ENCODE measurements around the gene ATP9A.

ATP9A gene

DNA sequence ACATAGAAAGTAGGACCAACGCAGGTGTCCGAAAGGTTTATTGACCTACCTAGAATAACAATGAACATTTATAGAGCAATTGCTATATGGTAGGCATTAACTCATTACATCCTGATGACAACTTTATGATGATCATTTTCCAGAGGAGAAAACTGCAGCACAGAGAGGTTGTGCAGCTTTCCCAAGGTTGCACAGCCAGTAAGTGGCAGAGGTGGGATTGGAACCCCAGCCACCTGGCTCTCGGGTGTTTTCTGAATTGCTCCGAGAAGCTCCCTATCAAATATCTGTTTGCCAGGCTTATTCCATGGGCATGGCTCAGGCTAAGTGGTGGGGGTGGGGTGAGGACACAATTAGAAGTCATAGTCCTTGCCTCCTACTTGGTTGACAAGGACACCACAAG, 201.6 kb downstream of the ATP9A start:
- TF ChIP-seq, protein P1, sequence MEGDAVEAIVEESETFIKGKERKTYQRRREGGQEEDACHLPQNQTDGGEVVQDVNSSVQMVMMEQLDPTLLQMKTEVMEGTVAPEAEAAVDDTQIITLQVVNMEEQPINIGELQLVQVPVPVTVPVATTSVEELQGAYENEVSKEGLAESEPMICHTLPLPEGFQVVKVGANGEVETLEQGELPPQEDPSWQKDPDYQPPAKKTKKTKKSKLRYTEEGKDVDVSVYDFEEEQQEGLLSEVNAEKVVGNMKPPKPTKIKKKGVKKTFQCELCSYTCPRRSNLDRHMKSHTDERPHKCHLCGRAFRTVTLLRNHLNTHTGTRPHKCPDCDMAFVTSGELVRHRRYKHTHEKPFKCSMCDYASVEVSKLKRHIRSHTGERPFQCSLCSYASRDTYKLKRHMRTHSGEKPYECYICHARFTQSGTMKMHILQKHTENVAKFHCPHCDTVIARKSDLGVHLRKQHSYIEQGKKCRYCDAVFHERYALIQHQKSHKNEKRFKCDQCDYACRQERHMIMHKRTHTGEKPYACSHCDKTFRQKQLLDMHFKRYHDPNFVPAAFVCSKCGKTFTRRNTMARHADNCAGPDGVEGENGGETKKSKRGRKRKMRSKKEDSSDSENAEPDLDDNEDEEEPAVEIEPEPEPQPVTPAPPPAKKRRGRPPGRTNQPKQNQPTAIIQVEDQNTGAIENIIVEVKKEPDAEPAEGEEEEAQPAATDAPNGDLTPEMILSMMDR (IDR thresholded peaks at IDR 0.05; ENCODE audit: insufficient read depth, low read length): no peak
- TF ChIP-seq GABPA (IDR thresholded peaks at IDR 0.05; ENCODE audit: low read depth): no peak
- TF ChIP-seq POLR2AphosphoS5 (IDR thresholded peaks at IDR 0.05; ENCODE audit: low read depth): no peak
- TF ChIP-seq SPI1 (IDR thresholded peaks at IDR 0.05; ENCODE audit: borderline replicate concordance, low read depth): no peak
- no peak for TF ChIP-seq REST (IDR thresholded peaks at IDR 0.05; ENCODE audit: insufficient replicate concordance, low read depth)
- Histone ChIP-seq H3K27me3 (ENCODE audit: insufficient read depth, poor library complexity, severe bottlenecking) (peaks cover 29% of the 10 kb centered on the region), H3K4me3 (replicated peaks; ENCODE audit: insufficient read depth, low read length) (no peak overlapping the region), H3K27ac (replicated peaks) (no peak overlapping the region)
- DNase-seq (ENCODE audit: low read depth in 1 of 2, low spot score in 1 of 2): no peak

DNA sequence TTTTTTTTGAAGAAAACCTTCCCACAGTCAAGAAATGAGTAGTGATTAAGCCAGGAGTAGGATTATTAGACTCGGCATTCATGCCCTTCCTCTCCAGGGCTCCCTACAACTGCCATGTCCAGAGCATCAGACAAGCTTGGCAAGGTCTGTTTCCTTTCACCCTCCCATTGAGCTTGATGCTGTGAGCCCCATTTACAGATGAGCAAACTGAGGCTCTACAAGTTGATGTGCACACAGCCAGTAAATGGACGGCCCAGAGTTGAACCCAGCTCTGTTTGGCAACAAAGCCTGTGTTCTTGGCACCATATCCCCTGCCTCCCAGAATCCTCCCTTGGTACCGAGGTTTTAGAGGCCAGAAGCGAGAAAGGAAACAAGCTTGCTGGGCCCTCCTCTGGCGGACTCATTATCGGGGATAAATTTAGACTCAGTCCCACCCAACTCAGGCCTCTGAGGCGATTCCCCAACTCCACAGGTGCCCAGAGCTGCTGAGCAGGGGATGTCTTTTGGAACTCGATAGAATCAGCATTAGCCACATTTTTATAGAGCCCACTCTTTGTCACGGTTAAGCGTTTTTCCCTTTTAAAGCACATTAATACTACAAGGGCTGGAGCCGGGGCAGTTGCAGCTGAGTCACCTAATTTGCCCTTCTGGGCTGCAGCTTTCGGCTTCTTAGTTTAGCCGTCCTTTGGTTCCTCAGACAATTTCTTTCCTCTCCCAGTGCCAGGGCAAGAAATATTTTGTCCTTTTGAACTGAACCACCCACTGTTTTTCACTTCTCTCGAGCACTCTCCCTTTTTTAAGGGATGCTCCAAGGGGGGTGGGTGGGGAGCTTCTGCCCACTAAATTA, 202.7 kb downstream of the ATP9A start:
- Histone ChIP-seq H3K27me3 (ENCODE audit: insufficient read depth, poor library complexity, severe bottlenecking) (peaks cover 35% of the 10 kb centered on the region), H3K4me3 (replicated peaks; ENCODE audit: insufficient read depth, low read length) (no peak overlapping the region), H3K27ac (replicated peaks) (no peak overlapping the region)
- DNase-seq (ENCODE audit: low read depth in 1 of 2, low spot score in 1 of 2): no peak
- TF ChIP-seq SPI1 (IDR thresholded peaks at IDR 0.05; ENCODE audit: borderline replicate concordance, low read depth) (no peak), GABPA (IDR thresholded peaks at IDR 0.05; ENCODE audit: low read depth) (no peak), REST (IDR thresholded peaks at IDR 0.05; ENCODE audit: insufficient replicate concordance, low read depth) (no peak), POLR2AphosphoS5 (IDR thresholded peaks at IDR 0.05; ENCODE audit: low read depth) (no peak)
- TF ChIP-seq, protein P1 (IDR thresholded peaks at IDR 0.05; ENCODE audit: insufficient read depth, low read length): no peak

- no peak for DNase-seq (ENCODE audit: low read depth in 1 of 2, low spot score in 1 of 2)
- no peak for TF ChIP-seq REST (IDR thresholded peaks at IDR 0.05; ENCODE audit: insufficient replicate concordance, low read depth)
- TF ChIP-seq SPI1 (IDR thresholded peaks at IDR 0.05; ENCODE audit: borderline replicate concordance, low read depth): no peak
- no peak for TF ChIP-seq GABPA (IDR thresholded peaks at IDR 0.05; ENCODE audit: low read depth)
- TF ChIP-seq, protein P1 (IDR thresholded peaks at IDR 0.05; ENCODE audit: insufficient read depth, low read length): no peak
- no peak for TF ChIP-seq POLR2AphosphoS5 (IDR thresholded peaks at IDR 0.05; ENCODE audit: low read depth)
Observed at GRCh38 chr20:51563486-51564332, 204.5 kb downstream of the ATP9A start.

More at GRCh38 chr20:51563486-51564332, 204.5 kb downstream of the ATP9A start:
- no peak overlapping the region for H3K27ac ChIP-seq (replicated peaks)
- H3K4me3 ChIP-seq (replicated peaks; ENCODE audit: insufficient read depth, low read length): no peak overlapping the region
- H3K27me3 ChIP-seq (ENCODE audit: insufficient read depth, poor library complexity, severe bottlenecking): peaks cover 39% of the 10 kb centered on the region

Measured in HL-60 (cell line).